ENCODE measurements around the gene CNTN5.

CNTN5 gene

DNA sequence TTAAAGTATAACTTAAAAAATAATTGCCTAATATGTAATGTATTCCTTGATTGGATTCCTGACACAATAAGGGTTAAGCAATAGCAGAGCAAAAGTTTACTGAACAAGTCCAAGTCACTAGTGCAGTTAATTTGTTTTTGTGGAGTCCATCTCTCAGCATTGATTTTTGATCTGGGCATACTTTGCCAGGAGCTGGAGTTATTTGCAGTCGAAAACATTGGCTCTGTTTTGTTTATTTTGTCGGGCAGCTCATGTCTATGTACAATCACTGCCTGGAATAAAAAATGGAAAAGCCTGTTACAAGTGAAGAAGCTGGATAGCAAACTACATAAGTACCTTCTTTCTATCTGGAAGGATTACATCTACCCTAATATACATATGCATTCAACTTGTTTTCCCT lies 625.2 kb downstream of the CNTN5 start:
- DNase-seq, result no peak

DNA sequence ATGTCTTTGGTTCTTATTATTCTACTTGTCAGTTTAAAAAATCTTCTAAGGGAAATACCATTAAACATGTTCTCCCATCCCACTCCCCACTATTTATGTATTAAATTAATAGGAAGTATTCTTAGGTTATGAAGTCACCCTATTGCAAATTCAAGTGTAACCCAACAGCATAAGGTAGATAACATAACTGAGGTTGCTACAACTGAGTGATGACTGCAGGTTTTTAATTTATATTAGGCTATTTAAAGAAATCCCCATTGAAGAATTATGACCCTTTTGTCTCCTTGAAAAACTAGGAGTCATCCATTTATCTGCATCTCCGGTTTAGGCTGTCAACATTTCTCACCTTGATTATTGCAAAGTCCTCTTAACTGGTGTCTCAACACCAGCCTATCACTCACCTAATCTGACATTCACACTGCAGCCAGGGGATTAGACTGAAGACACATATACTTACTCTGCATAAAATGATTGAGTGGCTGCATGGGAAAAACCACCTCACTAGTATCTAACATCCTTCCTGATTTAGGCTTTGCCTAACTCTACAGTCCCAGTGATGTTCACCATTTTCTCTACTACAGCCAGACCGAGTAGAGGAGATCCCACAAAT lies 649.4 kb downstream of the CNTN5 start:
- DNase-seq, result no peak

DNA sequence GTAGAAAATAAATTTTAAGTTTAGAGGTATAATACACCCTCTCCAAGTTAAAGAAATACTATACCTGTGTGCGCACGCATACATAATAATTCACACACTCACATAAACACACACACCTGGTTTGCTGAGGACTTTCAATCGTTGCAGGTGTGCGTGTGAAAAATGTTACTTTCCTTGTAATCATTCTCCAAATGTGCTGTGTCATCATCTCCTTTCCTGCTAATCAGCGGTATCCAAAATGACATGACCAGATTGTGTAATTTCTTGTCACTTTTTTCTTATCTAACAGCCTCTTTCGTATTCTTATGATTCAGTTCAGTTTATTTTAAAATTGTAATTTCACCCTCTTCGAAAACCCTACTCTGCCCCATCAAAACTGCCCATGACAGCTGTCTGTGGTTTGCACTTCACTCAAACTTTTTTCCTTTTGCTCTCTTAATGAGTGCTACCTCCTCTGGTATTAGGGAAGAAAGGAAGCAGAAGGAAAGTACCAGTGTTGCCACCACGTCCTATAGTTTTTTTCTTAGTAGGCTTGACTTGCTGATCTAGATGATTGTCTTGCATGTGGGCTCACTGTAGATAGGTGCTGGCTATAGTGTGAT lies 651.2 kb downstream of the CNTN5 start:
- DNase-seq, result no peak

DNA sequence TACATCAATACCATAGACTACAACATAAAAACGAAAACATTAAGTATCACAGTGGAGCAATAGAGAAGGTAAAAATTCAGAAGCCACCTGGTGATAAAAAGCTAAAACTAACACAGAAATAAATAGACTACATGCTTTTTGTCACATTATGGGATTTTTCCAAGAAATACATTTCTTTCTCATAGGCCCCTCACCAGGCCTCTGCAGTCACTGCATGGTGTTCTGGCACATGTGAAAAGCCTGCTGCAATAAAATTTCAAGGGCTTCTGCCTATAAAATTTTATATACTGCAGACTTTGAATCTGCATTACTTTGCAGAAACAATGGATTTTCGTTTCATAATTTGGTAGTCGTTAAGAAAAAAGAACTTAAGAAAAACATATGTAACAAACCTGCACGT lies 655.5 kb downstream of the CNTN5 start:
- no peak for DNase-seq

DNA sequence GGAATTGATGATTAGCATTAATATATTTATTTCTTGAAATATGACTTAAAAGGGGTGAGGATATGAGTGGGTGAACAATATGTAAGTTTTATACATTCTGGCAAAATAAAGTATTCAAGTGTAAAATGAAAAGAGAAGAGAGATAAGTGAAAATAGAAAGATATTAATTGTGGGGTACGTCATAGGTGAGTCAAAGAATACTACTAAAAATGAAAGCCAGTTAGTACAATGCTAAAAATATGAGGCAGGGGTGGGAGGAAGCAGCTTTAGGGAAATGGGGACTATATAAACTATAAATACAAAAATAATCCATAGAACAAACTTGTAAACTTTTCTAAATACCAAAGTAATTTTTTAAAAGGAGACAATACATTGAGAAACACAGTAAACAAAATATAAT lies 661.4 kb downstream of the CNTN5 start:
- no peak for DNase-seq

DNA sequence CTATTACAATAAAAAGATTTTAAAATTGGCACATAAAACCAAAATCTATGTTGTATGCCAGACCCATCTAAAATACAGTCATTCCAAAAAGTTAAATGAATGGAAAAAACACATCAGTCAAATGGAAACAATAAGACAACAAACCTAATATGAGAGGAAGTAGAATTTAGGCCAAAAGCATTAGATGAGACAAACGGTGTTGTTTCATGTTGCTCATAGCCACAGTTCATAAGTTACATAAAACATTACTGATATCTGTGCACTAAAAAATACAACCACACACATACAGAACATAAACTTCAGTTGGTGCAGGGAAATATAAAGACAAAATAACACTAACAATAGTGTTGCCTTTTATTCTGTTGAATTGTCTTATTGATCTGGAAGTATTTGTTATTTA lies 661.9 kb downstream of the CNTN5 start:
- no peak for DNase-seq

DNA sequence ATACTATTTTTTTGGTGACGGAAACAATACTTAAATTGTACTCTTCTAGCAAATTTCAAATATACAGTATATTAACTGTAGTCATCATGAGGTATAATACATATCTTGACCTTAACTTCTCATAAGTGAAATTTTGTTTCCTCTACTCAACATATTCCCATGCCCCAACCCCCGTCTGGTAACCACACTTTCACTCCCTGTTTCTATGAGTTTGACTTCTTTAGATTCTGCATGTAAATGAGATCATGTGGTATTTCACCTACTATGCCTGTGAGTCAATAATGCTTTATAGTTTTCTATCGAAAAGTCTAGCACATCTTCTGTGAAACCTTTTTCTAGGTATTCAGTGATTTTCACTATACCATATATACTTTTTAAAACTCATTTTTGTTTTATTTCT lies 663.2 kb downstream of the CNTN5 start:
- DNase-seq, result no peak

DNA sequence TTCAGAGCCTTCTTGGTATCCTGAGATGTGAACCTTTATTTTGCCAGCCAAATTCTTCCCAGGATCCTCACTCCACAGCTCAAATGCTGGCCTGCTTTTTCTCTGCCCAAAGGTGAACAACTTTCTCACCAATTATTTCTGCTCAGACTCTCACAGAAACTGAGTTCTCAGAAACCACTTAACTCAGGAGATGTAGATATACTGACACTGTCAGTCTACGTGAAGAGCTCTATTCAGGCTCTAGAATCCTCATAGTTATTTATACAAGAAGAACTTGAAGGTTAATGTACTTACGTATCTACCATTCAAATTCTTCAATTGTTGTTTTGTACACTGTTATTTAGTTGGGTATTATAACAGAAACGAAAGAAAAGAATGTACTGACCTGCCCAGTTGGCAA lies 666.1 kb downstream of the CNTN5 start:
- no peak for DNase-seq

DNA sequence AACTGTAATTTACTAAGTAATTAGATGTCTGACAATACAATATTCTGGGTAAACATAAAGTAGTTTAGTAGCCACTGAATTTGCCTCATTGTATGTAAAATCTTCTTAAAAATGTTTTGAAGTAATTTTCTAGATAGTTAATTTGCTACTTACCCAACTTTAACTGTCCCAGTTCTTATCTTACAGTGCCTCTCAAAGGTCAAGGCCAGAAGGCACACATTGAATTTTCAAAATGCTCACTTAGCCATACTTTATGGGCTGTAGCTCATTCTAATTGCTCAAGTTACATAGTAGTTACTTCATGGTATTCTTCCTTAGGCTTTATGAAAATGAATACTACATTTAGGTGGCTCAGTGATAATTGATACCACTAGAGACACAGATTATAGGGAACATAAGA lies 666.6 kb downstream of the CNTN5 start:
- DNase-seq, result no peak

DNA sequence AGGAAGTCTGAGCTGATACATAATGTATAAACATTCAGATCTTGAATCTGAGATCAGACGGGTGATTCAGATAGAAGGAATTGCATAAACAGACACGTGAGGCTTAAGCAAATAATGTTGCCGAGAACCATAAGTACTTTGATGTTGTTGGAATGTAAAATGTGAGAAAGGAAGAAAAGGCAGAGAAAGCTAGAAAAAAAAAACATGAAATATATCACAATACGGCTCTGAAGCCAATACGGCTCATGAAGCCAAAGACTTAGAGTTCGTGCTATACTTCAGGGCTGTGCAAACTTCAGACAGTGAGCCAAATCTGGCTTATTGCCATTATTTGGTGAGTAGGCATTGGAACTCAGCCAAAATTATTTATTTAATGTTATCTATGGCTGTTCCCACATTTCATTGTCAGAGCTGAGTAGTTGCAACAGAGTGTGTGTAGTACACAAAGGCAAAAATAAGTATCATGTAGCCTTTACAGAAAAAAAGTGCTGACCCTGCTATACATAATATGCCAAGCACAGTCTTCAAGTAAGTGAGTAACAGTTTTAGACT lies 673.3 kb downstream of the CNTN5 start:
- no peak for DNase-seq

DNA sequence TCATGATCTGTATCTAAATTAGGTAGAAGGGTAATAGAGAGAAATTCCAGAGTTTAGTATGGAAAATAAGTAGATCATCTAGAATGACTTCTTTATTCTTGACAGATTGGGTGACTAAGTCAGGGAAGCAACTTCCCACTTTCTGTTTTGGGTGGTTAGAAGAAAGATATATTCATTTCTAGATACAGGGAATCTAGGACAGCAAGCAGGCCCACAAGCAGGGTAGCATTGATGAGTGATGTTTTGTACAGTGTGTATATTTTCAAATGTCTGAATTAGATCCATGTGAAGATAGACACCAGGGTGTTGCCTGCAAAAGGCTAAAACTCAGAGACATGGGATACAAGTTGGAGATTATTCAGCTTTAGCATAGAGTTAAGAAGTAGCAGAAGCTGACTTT lies 674.4 kb downstream of the CNTN5 start:
- no peak for DNase-seq

DNA sequence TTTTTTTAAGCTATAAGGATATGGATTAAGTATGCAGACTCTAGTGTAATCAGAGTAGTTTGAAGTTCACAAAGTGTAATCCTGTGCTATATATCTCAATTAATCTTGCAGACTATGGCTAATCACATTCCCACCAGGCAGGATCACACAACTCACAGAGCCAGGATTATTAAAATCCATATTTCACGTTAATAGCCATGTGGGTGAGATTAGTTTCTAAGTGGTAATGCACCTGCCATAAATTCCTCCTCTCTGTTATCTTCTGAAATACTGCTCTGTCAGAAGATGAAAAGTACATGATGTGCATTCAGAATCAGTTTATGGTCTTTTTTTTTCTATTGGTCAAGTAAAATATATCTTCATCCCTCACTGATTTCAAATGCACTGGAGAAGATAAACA lies 686.1 kb downstream of the CNTN5 start:
- no peak for DNase-seq

DNA sequence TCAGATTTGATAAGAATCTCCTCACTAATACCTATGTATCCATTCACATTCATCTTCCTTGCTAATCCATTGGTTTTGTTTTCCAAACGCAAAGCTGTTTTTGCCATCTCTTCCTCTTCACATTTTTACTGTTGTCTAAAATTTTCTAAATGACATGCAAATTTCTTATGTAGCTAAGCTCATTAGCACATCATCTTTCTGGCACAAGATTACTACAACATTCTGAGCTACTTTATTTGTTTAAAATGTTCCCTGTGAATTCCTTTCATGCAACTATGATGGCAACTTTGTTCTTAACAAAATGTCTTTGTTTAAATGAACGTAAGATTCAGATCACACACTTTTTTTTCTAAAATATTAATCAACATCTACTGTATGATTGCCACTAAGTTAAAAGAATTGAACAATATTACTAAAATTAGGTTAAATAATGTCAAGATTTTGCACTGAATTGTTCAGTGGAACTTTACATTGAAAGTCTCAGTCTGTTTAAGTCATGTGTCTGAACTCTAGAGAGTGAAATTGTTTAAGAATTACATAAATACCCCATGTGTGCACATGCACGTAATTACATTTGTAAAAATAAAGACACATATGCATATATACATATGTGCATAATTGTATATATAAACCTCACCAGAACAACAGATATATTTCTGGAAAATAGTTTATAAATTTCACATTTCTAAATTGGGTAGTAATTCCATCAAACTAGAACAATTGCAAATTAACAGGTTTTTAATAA lies 688.4 kb downstream of the CNTN5 start:
- no peak for DNase-seq

DNA sequence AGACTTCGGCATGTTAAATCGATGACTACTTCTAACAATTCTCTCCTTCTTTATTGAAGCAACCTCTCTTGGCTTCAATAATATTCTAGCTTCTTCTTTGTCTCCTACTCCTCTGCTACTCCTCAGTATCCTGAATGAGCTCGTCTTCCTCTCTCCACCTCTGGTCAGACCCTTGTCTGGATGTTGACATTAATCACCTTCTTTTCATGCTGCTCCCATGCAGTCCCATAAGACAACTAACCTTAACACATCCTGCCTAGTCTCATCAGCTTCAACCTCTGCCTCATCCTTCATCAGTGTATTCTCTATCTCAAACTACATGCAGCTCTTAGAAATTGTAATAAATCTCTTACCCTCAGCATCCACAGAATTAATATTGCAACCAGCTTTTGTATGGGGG lies 695.6 kb downstream of the CNTN5 start:
- no peak for DNase-seq

DNA sequence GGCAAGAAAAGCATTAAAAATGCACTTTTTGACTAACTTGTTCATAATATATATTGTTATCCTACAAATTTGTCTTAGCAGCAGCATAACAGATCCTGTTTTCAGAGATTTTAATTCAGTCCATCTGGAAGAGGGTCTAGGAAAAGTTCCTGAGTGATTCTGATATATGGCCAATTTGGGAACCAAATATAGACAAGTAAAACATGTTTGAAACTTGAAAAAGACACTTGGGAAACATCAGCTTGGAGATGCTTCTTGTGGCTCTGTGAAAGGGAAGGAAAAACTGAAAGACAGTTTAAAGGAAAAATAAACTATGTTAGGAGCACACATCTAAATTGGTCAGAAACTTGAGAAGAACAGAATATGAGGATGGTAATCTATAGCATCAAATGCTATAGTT lies 697.5 kb downstream of the CNTN5 start:
- DNase-seq, result no peak

DNA sequence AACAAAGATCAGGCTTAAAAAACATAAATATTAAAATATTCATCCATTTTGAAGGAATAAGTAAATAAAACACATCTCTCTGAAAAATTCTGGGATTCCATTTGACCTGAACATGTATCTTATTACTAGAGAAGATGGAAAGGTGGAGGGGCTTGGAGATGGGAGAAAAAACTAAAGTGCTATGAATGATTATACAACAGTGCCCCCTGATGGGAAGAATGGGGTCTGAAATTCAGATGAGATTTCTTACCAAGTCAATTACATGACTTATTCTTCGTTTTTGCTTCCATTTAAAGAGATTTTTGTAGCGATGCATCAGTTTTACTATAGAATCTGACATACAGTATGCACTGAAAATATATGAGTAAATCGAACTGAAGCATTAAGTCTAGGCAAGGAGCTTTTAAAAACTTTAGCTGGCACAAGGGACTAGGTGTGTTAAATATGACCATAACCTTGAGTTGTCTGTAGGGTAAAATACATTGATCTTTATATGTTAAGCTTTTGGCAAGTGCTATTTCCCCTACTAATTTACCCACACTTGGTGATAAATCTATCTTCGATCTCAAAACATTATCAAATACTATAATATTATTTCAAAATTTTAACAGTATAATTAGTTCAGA lies 718.8 kb downstream of the CNTN5 start:
- no peak for DNase-seq

DNA sequence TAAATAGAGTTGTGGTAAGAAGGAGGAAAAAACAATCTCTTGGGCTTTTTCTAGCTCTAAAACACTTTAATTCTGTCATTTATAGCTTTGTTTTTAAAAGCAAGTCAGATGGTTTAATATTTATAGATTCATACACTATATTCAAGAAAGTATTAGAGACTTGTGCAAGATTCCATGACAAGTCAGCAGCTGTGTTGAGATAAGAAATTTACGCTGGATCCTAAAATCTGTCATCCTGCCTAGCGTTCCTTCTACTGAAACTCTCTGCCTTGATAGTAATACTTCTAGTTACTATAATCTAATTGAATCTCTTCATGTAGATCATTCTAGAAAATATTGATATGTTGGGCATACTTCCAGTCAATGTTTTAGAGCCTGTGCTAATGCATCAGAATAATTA lies 721.8 kb downstream of the CNTN5 start:
- no peak for DNase-seq

DNA sequence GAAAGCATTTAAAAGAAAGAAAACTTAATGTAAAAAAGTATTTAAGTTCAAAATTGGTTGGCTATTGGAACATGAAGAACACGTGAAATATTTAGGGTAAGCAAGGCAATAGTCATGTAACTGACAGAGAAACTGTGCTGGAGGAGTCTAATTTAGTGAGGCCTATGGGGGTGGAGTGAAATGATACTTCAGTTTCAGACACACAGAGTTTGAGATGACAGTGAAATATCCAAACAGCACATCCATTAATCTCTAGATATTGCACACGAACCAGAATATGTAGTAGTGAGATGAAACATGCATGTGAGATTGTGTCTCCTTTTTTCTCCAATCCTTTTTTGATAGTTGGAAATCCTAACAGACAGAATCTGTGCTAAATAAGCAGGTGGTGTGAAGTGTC lies 739.0 kb downstream of the CNTN5 start:
- DNase-seq, result no peak

DNA sequence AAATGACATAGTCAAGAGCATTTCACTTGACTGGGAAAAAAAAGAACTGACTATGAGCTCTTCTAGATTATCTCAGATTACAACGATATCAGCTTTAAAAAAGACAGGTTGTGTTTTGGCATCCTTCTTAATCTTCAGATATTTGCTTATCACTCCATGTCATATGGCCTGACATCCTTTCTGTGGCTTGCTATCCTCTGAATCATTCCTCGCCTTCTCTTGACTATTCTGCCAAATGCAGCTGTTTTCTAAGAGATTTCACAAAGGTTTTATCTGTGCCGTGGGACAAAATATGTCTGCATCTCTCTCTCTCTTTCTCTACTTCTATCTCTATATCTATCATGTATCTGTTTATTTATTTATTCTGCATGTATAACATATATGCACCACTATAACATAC lies 746.1 kb downstream of the CNTN5 start:
- DNase-seq, result no peak

DNA sequence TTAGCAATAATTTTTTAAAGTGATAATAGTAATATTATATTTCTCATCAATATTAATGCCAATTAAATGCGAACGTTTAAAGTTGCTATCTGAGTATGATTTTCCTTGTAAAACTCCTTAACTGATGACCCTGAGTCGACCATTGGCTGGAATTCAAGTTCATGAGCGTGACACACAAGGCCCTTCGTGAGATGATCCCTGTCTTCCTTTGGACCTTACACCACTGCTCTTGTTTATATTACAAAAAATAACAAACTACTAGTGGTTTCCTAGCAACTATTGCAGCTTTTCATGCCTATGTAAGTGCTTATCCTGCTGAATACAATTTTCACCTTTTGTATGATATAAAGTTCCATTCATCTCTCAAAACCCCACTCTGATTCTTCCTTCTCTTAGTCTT lies 752.9 kb downstream of the CNTN5 start:
- DNase-seq, result no peak

DNA sequence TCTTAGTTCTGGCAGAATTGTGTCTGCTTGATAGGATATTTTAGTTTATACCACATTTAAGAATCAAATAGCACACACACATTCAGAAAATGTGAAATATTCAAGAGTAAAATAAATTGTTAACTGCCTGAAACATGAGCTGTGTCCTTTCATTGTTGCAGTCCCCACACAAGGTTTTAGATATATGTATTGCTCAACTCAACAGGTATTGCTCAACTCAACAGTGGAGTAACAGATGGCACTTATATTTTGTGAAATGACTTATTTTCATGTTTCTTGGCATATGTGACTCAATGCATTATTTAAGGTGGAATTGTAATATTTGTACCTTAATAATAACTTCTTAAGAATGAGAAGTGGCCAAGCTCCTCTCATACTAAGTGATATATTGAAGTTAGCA lies 760.3 kb downstream of the CNTN5 start:
- no peak for DNase-seq

DNA sequence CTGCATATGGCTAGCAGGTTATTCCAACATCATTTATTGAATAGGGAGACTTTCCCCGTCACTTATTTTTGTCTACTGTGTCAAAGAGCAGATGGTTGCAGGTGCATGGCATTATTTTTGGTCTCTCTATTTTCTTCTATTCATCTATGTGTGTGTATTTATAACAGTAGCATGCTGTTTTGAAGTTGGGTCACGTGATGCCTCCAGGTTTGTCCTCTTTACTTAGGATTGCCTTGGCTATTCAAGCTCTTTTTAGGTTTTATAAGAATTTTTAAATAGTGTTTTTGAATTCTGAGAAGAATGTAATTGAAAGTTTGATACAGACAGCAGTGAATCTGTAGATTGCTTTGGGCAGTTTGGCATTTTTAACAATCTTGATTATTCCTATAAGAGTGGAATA lies 770.6 kb downstream of the CNTN5 start:
- DNase-seq, result no peak

DNA sequence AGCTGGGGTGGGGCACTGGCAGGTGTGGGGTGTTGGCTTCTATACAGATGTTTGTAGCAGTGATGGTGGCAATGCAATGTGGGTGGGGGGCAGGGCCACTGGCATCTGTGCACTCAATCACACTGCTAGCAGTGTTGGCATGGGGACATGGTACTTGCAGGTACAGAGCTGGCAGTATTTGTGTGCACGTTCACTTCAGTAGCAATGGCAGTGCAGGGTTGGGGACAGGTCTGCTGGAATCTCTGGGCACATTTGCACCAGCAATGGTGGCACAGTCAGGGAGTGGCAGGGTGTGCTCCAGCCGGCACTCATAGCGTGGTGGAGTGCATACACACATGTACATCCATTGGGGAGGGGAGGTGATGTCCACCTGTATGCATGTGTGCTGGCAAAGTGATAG lies 775.2 kb downstream of the CNTN5 start:
- DNase-seq, result no peak

DNA sequence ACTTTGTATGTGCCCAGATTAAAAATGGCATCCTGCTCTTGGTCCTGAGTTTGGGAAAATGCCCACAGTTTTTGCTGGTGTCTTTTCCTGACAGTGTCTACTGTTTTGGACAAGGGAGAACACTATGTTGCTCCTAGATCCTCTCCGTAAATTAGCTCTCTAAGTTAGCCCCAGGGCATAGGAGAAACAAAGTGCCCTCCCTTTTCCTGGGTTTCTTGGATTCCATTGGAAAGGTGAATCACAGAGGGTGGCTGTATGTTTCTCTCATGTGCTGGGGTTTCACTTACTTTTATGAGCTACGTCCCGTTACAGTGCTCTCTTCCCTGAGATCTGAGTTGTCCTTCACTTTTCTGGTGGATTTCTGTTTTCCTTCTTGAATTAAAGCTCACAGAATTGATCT lies 782.8 kb downstream of the CNTN5 start:
- no peak for DNase-seq

All from NCI-H2227 treated with DMSO at 0.1 percent for 48 hours (cell line).